GM23248 (cell line): ENCODE results near the gene ACBD5. TPM values are rescaled to one million over a fixed set of nuclear protein-coding genes. Genes with fewer than 3 reads are reported as not detected.

Source experiments
- DNase-seq: peaks from one replicate; pipeline ENCODE4 v3.0.0-alpha.2; 2015
- H2AFZ ChIP-seq: fragments of 200-600 bp; sonication (generic); 2 replicates; pipeline ENCODE4 v1.6.1; 2016; ENCODE audit warnings: antibody characterized with exemption
- H3F3A ChIP-seq: fragments of 200-600 bp; sonication (generic); 2 replicates; pipeline ENCODE4 v1.6.1; 2016; ENCODE audit warnings: mild to moderate bottlenecking, antibody characterized with exemption, mixed run types; ENCODE audit not compliant: insufficient read depth
- H3K27ac ChIP-seq: fragments of 200-600 bp; sonication (generic); 2 replicates; pipeline ENCODE4 v1.5.1; 2016; ENCODE audit warnings: mild to moderate bottlenecking
- H3K27me3 ChIP-seq: fragments of 200-600 bp; sonication (generic); replicated peaks from 2 replicates; pipeline ENCODE4 v1.6.1; 2016; ENCODE audit warnings: mild to moderate bottlenecking; ENCODE audit not compliant: insufficient read depth
- H3K36me3 ChIP-seq: fragments of 200-600 bp; sonication (generic); 2 replicates; pipeline ENCODE4 v1.6.1; 2016; ENCODE audit warnings: low read depth, mild to moderate bottlenecking
- H3K4me1 ChIP-seq: fragments of 200-600 bp; sonication (generic); 2 replicates; pipeline ENCODE4 v1.6.1; 2016; ENCODE audit warnings: mild to moderate bottlenecking; ENCODE audit not compliant: insufficient read depth
- H3K4me2 ChIP-seq: fragments of 200-600 bp; sonication (generic); one replicate; pipeline ENCODE4 v1.6.1; 2016; ENCODE audit warnings: mild to moderate bottlenecking; ENCODE audit not compliant: unreplicated experiment
- H3K4me3 ChIP-seq: fragments of 200-600 bp; sonication (generic); 2 replicates; pipeline ENCODE4 v1.5.1; 2016; ENCODE audit warnings: mild to moderate bottlenecking
- H3K79me2 ChIP-seq: fragments of 200-600 bp; sonication (generic); 2 replicates; pipeline ENCODE4 v1.6.1; 2016; ENCODE audit warnings: mild to moderate bottlenecking; ENCODE audit not compliant: insufficient read depth
- H3K9ac ChIP-seq: fragments of 200-600 bp; sonication (generic); 2 replicates; pipeline ENCODE4 v1.6.1; 2016; ENCODE audit warnings: mild to moderate bottlenecking
- H3K9me2 ChIP-seq: fragments of 200-600 bp; sonication (generic); 2 replicates; pipeline ENCODE4 v1.6.1; 2016; ENCODE audit warnings: mixed run types, mild to moderate bottlenecking, moderate library complexity; ENCODE audit not compliant: insufficient read depth
- H3K9me3 ChIP-seq: fragments of 200-600 bp; sonication (generic); one replicate; pipeline ENCODE4 v1.6.1; 2017; ENCODE audit warnings: low read depth
- H4K20me1 ChIP-seq: fragments of 200-600 bp; sonication (generic); 2 replicates; pipeline ENCODE4 v1.6.0; 2016; ENCODE audit not compliant: insufficient read depth
- EZH2 ChIP-seq: fragments of 200-600 bp; sonication (generic); IDR thresholded peaks from 2 replicates; pipeline ENCODE4 v1.6.1; 2018; ENCODE audit warnings: antibody characterized with exemption, mild to moderate bottlenecking; ENCODE audit not compliant: insufficient read depth, poor library complexity, severe bottlenecking
- EZH2phosphoT487 ChIP-seq: fragments of 200-600 bp; sonication (generic); IDR thresholded peaks from 2 replicates; pipeline ENCODE4 v1.6.1; 2018; ENCODE audit warnings: antibody characterized with exemption, moderate library complexity, mild to moderate bottlenecking, low read depth; ENCODE audit not compliant: insufficient read depth
- WGBS, 2 experiments: methylation state at CpG; one replicate each; pipeline ENCODE4 v1.1.6; 2015 to 2017; ENCODE audit warnings: low lambda C conversion rate in 2 of 2, low coverage in 1 of 2; ENCODE audit errors: missing lambda C conversion rate in 2 of 2; 5-methylcytosine and 5-hydroxymethylcytosine counted together
- in situ Hi-C: fragments of 300-500 bp; cut with MboI; formaldehyde crosslinking; loops from 2 replicates; pipeline ENCODE4 v1.15.0; 2020
- polyA plus RNA-seq: library from polyadenylated mRNA; unstranded; fragments of >200 nt; fragmentation: Nextera tagmentation; extraction: Ambion mirVana; gene quantifications from 2 replicates; pipeline ENCODE4 v1.2.1, GENCODE V29; 2016
- total RNA-seq: library from RNA; depleted of rRNA; stranded (reverse); fragments of >200 nt; shearing (Covaris generic); gene quantifications from 2 replicates; pipeline ENCODE4 v1.2.3, GENCODE V29; 2014

ACBD5 gene
- total and polyA plus RNA-seq, 2 experiments from 2014 or later: 18.8 to 25.0 TPM

- no peak overlapping the region for H3K4me2 ChIP-seq
- DNase-seq: no peak
- H4K20me1 ChIP-seq: no peaks in the 10 kb centered on the region
- peaks cover 14% of the 10 kb centered on the region for H3F3A ChIP-seq
- WGBS, 2 experiments: 57% methylated on average over 5 of the region's 5 CpGs
- no peaks in the 10 kb centered on the region for H3K9me3 ChIP-seq
- no peak overlapping the region for H3K9ac ChIP-seq
- H3K27me3 ChIP-seq: no peaks in the 10 kb centered on the region
- peaks cover 4% of the 10 kb centered on the region; the same call in 1 of the 2 replicates for H3K4me1 ChIP-seq
- no peak overlapping the region for H3K4me3 ChIP-seq
- no peak overlapping the region for H3K27ac ChIP-seq
- in situ Hi-C loops: no loop called here
- H3K36me3 ChIP-seq: no peaks in the 10 kb centered on the region
- H2AFZ ChIP-seq: no peak overlapping the region
- TF ChIP-seq EZH2phosphoT487: no peak
- no peak for TF ChIP-seq EZH2
- H3K79me2 ChIP-seq: no peaks in the 10 kb centered on the region
- no peaks in the 10 kb centered on the region for H3K9me2 ChIP-seq
Measured at GRCh38 chr10:27247006-27247405, 6.4 kb upstream of the ACBD5 start.

GRCh38 chr10:27245836-27246235 is 5.2 kb upstream of the ACBD5 start:
- Histone ChIP-seq H3K9me3 (no peaks in the 10 kb centered on the region), H3F3A (peaks cover 14% of the 10 kb centered on the region), H3K4me2 (no peak overlapping the region), H3K9ac (no peak overlapping the region), H3K27me3 (no peaks in the 10 kb centered on the region), H3K4me1 (peaks cover 11% of the 10 kb centered on the region; the same call in 1 of the 2 replicates), H2AFZ (no peak overlapping the region), H4K20me1 (no peaks in the 10 kb centered on the region), H3K4me3 (no peak overlapping the region), H3K27ac (no peak overlapping the region), H3K9me2 (no peaks in the 10 kb centered on the region), H3K79me2 (no peaks in the 10 kb centered on the region), H3K36me3 (no peaks in the 10 kb centered on the region)
- 61 to 66% methylated on average over 10 of the region's 11 CpGs for WGBS, 2 experiments
- TF ChIP-seq EZH2phosphoT487 (no peak), EZH2 (no peak)
- no peak for DNase-seq
- in situ Hi-C loops: no loop called here

GRCh38 chr10:27244976-27245375 is 4.4 kb upstream of the ACBD5 start:
- 43 to 50% methylated on average over 1 of the region's 1 CpG for WGBS, 2 experiments
- Histone ChIP-seq H3K9me3 (no peaks in the 10 kb centered on the region), H3K4me2 (no peak overlapping the region), H2AFZ (no peak overlapping the region), H3K9me2 (no peaks in the 10 kb centered on the region), H3K4me3 (no peak overlapping the region), H3K79me2 (peaks cover 1% of the 10 kb centered on the region; the same call in 1 of the 2 replicates), H4K20me1 (no peaks in the 10 kb centered on the region), H3K27ac (no peak overlapping the region), H3K9ac (no peak overlapping the region), H3K36me3 (no peaks in the 10 kb centered on the region), H3K4me1 (peaks cover 11% of the 10 kb centered on the region; the same call in 1 of the 2 replicates), H3K27me3 (no peaks in the 10 kb centered on the region), H3F3A (peaks cover 15% of the 10 kb centered on the region)
- no peak for DNase-seq
- in situ Hi-C loops: no loop called here
- no peak for TF ChIP-seq EZH2phosphoT487
- no peak for TF ChIP-seq EZH2

- no peaks in the 10 kb centered on the region for H3K27me3 ChIP-seq
- 46 to 51% methylated on average over 10 to 11 of the region's 12 CpGs for WGBS, 2 experiments
- peak overlapping the region; percentile 90 for H2AFZ ChIP-seq
- peak overlapping the region; percentile 99 for H3K4me2 ChIP-seq
- peaks cover 19% of the 10 kb centered on the region for H3F3A ChIP-seq
- peak; percentile 59 for DNase-seq
- TF ChIP-seq EZH2: no peak
- TF ChIP-seq EZH2phosphoT487: no peak
- in situ Hi-C loops: no loop called here
- H3K9me2 ChIP-seq: no peaks in the 10 kb centered on the region
- H3K36me3 ChIP-seq: no peaks in the 10 kb centered on the region
- H3K27ac ChIP-seq: peak overlapping the region; percentile 79
- peaks cover 20% of the 10 kb centered on the region for H3K79me2 ChIP-seq
- H3K4me3 ChIP-seq: peak overlapping the region; percentile 79
- H3K9me3 ChIP-seq: no peaks in the 10 kb centered on the region
- no peaks in the 10 kb centered on the region for H4K20me1 ChIP-seq
- H3K9ac ChIP-seq: peak overlapping the region; percentile 81
- H3K4me1 ChIP-seq: peaks cover 15% of the 10 kb centered on the region; the same call in 1 of the 2 replicates
Measured at GRCh38 chr10:27242951-27243551, 2.5 kb upstream of the ACBD5 start.
